Ishikawa (cell line): ENCODE data around the gene SLC27A2.

Experiments used
- CEBPB ChIP-seq: IDR thresholded peaks from 2 replicates; pipeline ENCODE4 v1.6.1; 2012
- CREB1 ChIP-seq: IDR thresholded peaks from 2 replicates; pipeline ENCODE4 v1.6.1; 2012; ENCODE audit warnings: low read depth
- EGR1 ChIP-seq: IDR thresholded peaks from 2 replicates; pipeline ENCODE4 v1.6.1; 2012
- EP300 ChIP-seq: IDR thresholded peaks from 2 replicates; pipeline ENCODE4 v1.6.1; 2012; ENCODE audit warnings: borderline replicate concordance
- FOXM1 ChIP-seq: IDR thresholded peaks from 2 replicates; pipeline ENCODE4 v1.6.1; 2012; ENCODE audit warnings: low read depth, borderline replicate concordance
- NFIC ChIP-seq: IDR thresholded peaks from 2 replicates; pipeline ENCODE4 v1.6.1; 2012
- RAD21 ChIP-seq: IDR thresholded peaks from 2 replicates; pipeline ENCODE4 v1.6.1; 2012; ENCODE audit warnings: low read depth
- TAF1 ChIP-seq: IDR thresholded peaks from 2 replicates; pipeline ENCODE4 v1.6.1; 2012; ENCODE audit warnings: low read depth, mild to moderate bottlenecking
- TCF12 ChIP-seq: IDR thresholded peaks from 2 replicates; pipeline ENCODE4 v1.6.1; 2012; ENCODE audit warnings: low read depth
- TEAD4 ChIP-seq: IDR thresholded peaks from 2 replicates; pipeline ENCODE4 v1.6.1; 2012
- YY1 ChIP-seq: IDR thresholded peaks from 2 replicates; pipeline ENCODE4 v1.6.1; 2012; ENCODE audit warnings: low read depth
- ZBTB7A ChIP-seq: IDR thresholded peaks from 2 replicates; pipeline ENCODE4 v1.6.1; 2012; ENCODE audit warnings: low read depth
- TF ChIP-seq, protein P1 (sequence below): IDR thresholded peaks from 2 replicates; pipeline ENCODE4 v1.6.1; 2012
- TF ChIP-seq, protein P2 (sequence below): IDR thresholded peaks from 2 replicates; pipeline ENCODE4 v1.6.1; 2012
- TF ChIP-seq, protein P3 (sequence below): IDR thresholded peaks from 2 replicates; pipeline ENCODE4 v1.6.1; 2012; ENCODE audit warnings: low read depth, mild to moderate bottlenecking

The SLC27A2 gene

DNA sequence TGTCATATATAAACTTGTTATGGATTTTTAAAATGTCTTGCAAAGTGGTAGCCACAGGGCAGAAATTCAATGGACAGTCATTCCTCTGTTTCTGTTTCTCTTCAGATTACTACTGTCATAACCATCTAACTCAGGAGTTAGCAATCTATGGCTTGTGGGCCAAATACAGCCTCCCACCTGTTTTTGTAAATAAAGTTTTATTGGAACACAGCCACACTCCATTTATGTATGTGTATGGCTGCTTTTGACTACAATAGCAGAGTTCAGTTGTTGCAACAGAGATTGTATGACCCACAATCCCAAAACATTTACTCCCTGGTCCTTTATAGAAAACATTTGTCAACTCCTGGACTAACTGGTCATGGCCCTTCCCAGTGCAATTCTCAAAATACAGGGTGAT is 20.0 kb downstream of the SLC27A2 start:
- TF ChIP-seq TEAD4, result no peak
- no peak for TF ChIP-seq FOXM1
- no peak for TF ChIP-seq EGR1
- TF ChIP-seq YY1, result no peak
- TF ChIP-seq, protein P1, sequence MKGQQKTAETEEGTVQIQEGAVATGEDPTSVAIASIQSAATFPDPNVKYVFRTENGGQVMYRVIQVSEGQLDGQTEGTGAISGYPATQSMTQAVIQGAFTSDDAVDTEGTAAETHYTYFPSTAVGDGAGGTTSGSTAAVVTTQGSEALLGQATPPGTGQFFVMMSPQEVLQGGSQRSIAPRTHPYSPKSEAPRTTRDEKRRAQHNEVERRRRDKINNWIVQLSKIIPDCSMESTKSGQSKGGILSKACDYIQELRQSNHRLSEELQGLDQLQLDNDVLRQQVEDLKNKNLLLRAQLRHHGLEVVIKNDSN, result no peak
- TF ChIP-seq, protein P2, sequence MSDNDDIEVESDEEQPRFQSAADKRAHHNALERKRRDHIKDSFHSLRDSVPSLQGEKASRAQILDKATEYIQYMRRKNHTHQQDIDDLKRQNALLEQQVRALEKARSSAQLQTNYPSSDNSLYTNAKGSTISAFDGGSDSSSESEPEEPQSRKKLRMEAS, result no peak
- TF ChIP-seq ZBTB7A, result no peak
- TF ChIP-seq TAF1, result no peak
- TF ChIP-seq CEBPB, result no peak
- TF ChIP-seq EP300, result no peak
- no peak for TF ChIP-seq CREB1
- no peak for TF ChIP-seq RAD21
- TF ChIP-seq NFIC, result no peak
- no peak for TF ChIP-seq TCF12
- TF ChIP-seq, protein P3, sequence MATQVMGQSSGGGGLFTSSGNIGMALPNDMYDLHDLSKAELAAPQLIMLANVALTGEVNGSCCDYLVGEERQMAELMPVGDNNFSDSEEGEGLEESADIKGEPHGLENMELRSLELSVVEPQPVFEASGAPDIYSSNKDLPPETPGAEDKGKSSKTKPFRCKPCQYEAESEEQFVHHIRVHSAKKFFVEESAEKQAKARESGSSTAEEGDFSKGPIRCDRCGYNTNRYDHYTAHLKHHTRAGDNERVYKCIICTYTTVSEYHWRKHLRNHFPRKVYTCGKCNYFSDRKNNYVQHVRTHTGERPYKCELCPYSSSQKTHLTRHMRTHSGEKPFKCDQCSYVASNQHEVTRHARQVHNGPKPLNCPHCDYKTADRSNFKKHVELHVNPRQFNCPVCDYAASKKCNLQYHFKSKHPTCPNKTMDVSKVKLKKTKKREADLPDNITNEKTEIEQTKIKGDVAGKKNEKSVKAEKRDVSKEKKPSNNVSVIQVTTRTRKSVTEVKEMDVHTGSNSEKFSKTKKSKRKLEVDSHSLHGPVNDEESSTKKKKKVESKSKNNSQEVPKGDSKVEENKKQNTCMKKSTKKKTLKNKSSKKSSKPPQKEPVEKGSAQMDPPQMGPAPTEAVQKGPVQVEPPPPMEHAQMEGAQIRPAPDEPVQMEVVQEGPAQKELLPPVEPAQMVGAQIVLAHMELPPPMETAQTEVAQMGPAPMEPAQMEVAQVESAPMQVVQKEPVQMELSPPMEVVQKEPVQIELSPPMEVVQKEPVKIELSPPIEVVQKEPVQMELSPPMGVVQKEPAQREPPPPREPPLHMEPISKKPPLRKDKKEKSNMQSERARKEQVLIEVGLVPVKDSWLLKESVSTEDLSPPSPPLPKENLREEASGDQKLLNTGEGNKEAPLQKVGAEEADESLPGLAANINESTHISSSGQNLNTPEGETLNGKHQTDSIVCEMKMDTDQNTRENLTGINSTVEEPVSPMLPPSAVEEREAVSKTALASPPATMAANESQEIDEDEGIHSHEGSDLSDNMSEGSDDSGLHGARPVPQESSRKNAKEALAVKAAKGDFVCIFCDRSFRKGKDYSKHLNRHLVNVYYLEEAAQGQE, result no peak

DNA sequence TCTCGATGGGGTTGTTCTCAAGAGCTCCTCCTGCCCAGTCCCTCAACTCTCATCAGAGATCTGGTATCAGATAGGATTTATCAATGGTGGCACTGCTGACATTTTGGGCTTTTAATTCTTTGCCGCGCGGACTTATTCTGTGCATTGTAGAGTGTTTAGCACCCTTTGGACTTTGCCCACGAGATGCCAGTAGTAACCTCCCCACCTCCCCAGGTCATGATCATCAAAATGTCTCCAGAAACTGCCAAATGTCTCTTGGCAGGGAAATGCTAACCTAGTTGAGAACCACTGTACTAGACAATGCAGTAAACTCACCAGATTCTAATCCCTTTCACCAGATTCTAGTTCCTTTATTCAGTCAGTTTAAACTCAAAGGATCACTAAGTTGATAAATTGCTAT is 24.0 kb downstream of the SLC27A2 start:
- no peak for TF ChIP-seq ZBTB7A
- TF ChIP-seq YY1, result no peak
- no peak for TF ChIP-seq CREB1
- no peak for TF ChIP-seq FOXM1
- TF ChIP-seq, protein P3, result no peak
- TF ChIP-seq NFIC, result no peak

DNA sequence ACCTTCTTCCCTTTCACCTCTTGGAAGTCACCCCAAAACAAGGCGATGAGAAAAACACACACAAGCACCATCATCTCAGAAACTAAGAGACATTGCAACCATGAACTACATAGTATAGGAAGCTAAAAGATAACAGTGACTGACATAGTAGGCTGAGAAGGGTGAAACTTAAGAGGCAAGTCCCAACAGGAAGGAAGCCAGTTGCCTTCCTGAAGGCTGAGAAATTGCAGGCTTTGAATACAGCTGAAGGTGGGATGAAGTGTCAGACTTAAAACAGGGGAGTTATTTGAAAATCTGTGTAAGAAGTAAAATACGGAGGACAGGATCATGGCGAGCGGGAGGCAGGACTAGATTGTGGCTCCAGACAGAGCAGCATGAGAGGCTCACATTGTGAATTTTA is 27.8 kb downstream of the SLC27A2 start:
- no peak for TF ChIP-seq EP300
- no peak for TF ChIP-seq CEBPB
- no peak for TF ChIP-seq TAF1
- no peak for TF ChIP-seq FOXM1
- TF ChIP-seq, protein P3, result no peak
- TF ChIP-seq, protein P2, result no peak
- TF ChIP-seq, protein P1, result no peak
- TF ChIP-seq YY1, result no peak
- TF ChIP-seq EGR1, result no peak
- TF ChIP-seq CREB1, result no peak
- TF ChIP-seq NFIC, result no peak
- TF ChIP-seq TEAD4, result no peak
- no peak for TF ChIP-seq RAD21
- TF ChIP-seq TCF12, result no peak
- TF ChIP-seq ZBTB7A, result no peak

DNA sequence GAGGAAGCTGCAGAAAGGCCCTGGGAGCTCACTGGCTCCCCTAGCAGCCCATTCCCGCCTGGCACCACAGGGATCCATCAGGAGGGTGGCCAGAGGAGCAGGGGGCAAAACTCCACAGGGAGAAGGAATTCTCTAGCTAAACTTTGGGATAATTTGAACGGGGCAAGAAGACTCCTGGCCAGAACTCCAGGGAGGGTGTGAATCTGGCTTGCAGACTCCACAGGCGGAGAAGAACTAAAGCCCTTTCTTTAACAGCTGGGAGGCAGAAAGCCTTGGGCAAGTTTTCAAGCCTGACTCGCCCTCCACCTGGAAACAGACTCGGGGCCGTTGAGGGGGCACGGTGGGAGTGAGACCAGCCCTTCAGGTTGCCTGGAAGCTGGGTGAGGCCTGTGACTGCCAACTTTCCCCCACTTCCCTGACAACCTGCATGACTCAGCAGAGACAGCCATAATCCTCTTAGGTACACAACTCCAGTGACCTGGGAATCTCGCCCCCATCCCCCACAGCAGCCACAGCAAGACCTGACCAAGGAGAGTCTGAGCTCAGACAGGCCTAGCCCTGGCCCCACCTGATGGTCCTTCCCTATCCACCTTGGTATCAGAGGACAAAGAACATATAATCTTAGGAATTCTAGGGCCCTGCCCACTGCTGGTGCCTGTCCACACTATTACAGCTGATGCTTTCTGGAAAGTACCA is 28.6 kb downstream of the SLC27A2 start:
- TF ChIP-seq, protein P2, result no peak
- TF ChIP-seq TEAD4, result no peak
- no peak for TF ChIP-seq FOXM1
- TF ChIP-seq, protein P1, result no peak
- no peak for TF ChIP-seq CREB1
- TF ChIP-seq YY1, result no peak
